ENCODE results near the gene CAB39L.

CAB39L gene

DNA sequence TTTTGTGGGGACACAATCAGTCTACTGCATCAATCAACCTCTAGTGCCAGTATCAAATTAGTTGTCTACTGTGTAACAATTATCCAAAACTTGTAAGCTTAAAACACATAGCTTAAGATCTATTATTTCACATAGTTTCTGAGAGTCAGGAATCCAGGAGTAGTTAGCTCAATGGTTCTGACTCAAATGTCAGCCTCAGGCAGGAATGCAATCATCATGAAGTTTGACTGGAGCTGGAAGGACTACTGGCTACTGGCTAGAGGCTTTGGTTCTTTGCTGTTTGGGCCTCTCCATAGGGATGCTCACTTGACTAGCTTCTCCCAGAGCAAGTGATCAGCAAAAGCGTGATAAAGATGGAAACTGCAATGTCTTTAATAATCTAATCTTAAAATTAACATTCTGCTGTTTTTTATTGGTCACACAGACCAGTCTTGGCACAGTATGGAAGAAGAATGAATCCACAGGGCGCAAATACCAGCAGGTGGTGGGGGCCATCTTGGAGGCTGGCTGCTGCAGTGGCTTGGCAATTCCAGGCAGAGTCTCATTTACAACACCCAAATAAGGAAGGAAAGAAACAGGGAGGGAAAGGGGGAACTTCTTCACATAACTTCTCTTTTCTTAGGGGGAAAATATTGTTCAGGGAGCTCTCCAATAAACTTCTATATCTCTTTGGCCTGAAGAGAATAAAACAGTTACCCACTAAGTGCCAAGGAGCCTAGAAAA, 15.7 kb downstream of the CAB39L start:
- Mint-ChIP-seq H3K4me3 (no peak overlapping the region), H3K27me3 (ENCODE audit: low read depth) (no peaks in the 10 kb centered on the region), H3K27ac (no peak overlapping the region), H3K36me3 (ENCODE audit: low read depth) (no peaks in the 10 kb centered on the region), H3K4me1 (ENCODE audit: low read depth) (no peaks in the 10 kb centered on the region), H3K9me3 (no peaks in the 10 kb centered on the region)
- no peak for DNase-seq (ENCODE audit: low spot score)

DNA sequence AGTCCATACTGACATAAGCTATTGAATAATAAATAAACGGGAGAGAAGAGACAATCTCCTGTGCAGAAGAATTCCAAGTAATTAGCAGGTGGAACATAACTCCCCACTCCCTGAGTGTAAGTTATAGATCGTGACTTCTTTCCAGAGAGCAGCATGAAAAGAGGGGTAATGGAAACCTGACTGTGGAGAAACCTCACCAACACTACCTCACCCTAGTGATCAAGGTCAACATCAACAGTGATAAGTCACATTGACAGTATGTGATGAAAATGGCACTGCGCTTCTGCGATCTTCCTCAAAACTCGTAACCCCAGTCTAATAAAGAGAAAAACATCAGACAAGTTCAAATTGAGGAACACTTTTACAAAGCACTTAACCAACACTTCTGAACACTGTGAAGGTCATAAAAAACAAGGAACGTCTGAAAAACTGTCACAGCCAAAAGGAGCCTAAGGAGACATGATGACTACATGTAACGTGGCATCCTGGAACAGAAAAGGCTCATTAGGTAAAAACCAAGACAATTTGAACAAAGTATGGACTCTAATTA, 19.8 kb downstream of the CAB39L start:
- H3K36me3 Mint-ChIP-seq (ENCODE audit: low read depth) = no peaks in the 10 kb centered on the region
- H3K27ac Mint-ChIP-seq = no peak overlapping the region
- H3K27me3 Mint-ChIP-seq (ENCODE audit: low read depth) = no peaks in the 10 kb centered on the region
- no peak overlapping the region for H3K4me3 Mint-ChIP-seq
- H3K4me1 Mint-ChIP-seq (ENCODE audit: low read depth) = no peaks in the 10 kb centered on the region
- no peaks in the 10 kb centered on the region for H3K9me3 Mint-ChIP-seq
- DNase-seq (ENCODE audit: low spot score) = no peak

DNA sequence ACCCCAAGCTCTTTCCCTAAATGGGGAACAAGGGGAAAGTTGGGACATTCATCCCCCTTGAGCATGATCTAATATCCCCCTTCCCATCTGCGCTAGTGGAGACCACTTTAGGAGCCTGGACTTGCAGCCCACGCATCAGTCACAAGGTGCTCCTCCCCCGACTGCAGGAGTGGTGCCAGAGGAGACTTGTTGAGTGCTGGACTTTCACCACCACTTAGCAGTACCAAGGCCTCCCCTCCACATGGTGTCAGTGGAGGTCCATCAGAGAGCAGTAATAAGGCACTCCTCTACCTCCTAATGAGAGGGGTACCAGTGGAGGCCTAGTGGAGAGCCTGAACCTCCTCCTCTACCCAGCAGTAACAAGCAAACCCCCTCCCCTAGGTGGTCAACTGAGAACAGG, 22.5 kb downstream of the CAB39L start:
- Mint-ChIP-seq H3K36me3 (ENCODE audit: low read depth) (no peaks in the 10 kb centered on the region), H3K27ac (no peak overlapping the region), H3K4me1 (ENCODE audit: low read depth) (no peaks in the 10 kb centered on the region), H3K9me3 (no peaks in the 10 kb centered on the region), H3K4me3 (no peak overlapping the region), H3K27me3 (ENCODE audit: low read depth) (no peaks in the 10 kb centered on the region)
- no peak for DNase-seq (ENCODE audit: low spot score)

DNA sequence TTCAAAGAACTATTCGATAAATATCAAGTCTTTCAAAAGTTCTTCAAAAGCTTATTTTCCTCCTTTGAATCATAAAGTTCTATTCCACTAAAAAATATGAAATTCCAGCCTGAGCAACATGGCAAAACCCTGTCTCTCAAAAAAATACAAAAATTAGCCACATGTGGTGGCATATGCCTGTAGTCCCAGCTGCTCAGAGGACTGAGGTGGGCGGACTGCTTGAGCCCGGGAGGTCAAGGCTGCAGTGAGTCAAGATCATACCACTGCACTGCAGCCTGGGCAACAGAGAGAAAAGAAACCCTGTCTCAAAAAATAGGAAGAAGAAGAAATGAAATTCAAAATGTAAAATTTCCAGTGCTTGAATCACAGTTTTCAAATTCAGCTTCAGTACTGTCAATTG, 24.6 kb downstream of the CAB39L start:
- H3K27me3 Mint-ChIP-seq (ENCODE audit: low read depth) = no peaks in the 10 kb centered on the region
- H3K4me3 Mint-ChIP-seq = no peak overlapping the region
- no peaks in the 10 kb centered on the region for H3K9me3 Mint-ChIP-seq
- no peaks in the 10 kb centered on the region for H3K4me1 Mint-ChIP-seq (ENCODE audit: low read depth)
- no peak for DNase-seq (ENCODE audit: low spot score)
- no peak overlapping the region for H3K27ac Mint-ChIP-seq
- no peaks in the 10 kb centered on the region for H3K36me3 Mint-ChIP-seq (ENCODE audit: low read depth)

DNA sequence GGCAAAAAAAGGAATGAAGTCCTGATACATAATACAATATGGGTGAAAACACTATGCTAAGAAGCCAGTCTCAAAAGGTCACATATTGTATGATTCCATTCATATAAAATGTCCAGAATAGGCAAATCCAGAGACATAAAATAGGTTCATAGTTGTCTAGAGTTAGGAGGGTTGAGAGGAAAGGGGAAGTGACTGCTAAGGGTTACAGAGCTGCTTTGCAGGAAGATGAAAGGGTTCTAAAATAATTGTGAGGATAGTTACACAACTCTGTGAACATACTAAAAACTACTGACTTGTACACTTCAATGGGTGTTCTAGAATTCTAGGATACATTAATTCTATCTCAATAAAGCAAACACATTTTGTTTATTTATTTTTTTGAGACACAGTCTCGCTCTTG, 25.7 kb downstream of the CAB39L start:
- Mint-ChIP-seq H3K36me3 (ENCODE audit: low read depth) (no peaks in the 10 kb centered on the region), H3K4me1 (ENCODE audit: low read depth) (no peaks in the 10 kb centered on the region), H3K27ac (no peak overlapping the region), H3K9me3 (no peaks in the 10 kb centered on the region), H3K27me3 (ENCODE audit: low read depth) (no peaks in the 10 kb centered on the region), H3K4me3 (no peak overlapping the region)
- no peak for DNase-seq (ENCODE audit: low spot score)

DNA sequence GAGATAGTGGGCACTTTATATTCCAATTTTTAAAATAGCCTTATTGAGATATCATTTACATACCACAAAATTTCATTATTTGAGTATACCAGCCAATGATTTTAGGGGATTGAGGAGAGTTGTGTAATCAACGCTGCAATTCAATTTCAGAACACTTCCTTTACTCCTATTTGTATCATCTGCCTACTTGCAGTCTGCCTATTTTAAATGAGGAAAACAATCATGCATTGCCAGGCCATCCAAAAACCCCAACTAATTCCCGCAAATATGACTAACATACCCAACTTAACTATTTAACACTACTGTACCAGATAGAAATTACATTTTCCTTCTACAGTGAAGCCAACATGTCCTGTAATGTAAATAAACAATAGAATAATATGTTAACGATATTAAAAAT, 26.7 kb downstream of the CAB39L start:
- Mint-ChIP-seq H3K4me1 (ENCODE audit: low read depth) (no peaks in the 10 kb centered on the region), H3K36me3 (ENCODE audit: low read depth) (no peaks in the 10 kb centered on the region), H3K27ac (no peak overlapping the region), H3K4me3 (no peak overlapping the region), H3K27me3 (ENCODE audit: low read depth) (peaks cover 2% of the 10 kb centered on the region), H3K9me3 (no peaks in the 10 kb centered on the region)
- DNase-seq (ENCODE audit: low spot score) = no peak

DNA sequence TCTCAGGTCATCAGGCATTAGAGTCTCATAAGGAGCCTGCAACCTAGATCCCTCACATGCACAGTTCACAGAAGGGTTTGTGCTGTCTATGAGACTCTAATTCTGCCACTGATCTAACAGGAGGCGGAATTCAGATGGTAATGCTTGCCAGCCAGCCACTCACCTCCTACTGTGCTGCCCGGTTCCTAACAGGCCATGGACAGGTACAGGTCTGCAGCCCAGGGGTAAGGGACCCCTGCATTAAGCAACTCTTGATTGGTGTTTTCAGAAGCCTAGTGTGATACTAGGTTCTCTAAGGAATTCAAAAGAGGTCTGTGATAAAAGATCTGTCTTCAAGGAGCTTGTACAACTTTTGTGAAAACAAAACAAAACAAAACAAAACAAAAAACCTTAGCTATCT, 31.1 kb downstream of the CAB39L start:
- no peak for DNase-seq (ENCODE audit: low spot score)
- Mint-ChIP-seq H3K36me3 (ENCODE audit: low read depth) (no peaks in the 10 kb centered on the region), H3K27ac (no peak overlapping the region), H3K9me3 (no peaks in the 10 kb centered on the region), H3K4me3 (no peak overlapping the region), H3K4me1 (ENCODE audit: low read depth) (no peaks in the 10 kb centered on the region), H3K27me3 (ENCODE audit: low read depth) (peaks cover 6% of the 10 kb centered on the region)

DNA sequence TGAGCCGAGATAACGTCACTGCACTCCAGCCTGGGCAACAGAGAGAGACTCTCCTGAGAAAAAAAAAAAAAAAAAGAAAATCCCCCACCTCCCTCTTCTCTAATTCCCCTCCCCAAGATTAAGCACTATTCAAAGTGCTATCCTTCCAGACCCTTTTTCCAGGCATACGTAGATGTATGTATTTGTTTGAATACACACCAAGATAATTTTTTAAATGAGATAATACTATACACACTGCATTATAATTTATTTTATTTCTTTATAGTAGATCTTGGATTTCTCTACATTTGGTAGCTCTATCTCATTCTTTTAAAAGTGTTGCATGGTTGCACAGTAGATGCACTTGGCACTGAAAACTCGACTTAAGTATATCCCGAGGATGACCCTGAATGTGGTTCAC, 32.5 kb downstream of the CAB39L start:
- Mint-ChIP-seq H3K4me1 (ENCODE audit: low read depth) (no peaks in the 10 kb centered on the region), H3K9me3 (no peaks in the 10 kb centered on the region)

DNA sequence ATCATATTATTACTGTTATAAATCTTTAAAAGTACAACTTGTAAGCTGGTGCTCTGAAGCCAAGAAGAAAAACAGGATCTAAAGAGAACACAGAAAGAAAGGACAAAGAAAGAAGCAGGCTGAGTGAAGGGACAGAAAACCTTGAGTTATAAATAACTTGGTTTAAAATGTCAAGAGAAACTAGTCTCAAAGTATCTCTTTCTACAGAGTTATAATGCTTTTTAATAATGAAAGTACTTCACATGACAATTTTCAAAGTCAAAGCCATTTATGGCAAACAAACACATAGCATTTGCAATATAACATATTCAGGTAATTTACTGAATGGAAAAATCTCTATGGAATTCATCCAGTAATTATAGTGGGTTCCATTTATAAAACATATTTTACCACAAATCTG, 33.4 kb downstream of the CAB39L start:
- Mint-ChIP-seq H3K36me3 (ENCODE audit: low read depth) (no peaks in the 10 kb centered on the region), H3K4me1 (ENCODE audit: low read depth) (no peaks in the 10 kb centered on the region), H3K27me3 (ENCODE audit: low read depth) (peaks cover 6% of the 10 kb centered on the region), H3K4me3 (no peak overlapping the region), H3K9me3 (peaks cover 4% of the 10 kb centered on the region), H3K27ac (no peak overlapping the region)
- no peak for DNase-seq (ENCODE audit: low spot score)

More for the DNA sequence above, 32.5 kb downstream of the CAB39L start:
- DNase-seq (ENCODE audit: low spot score) = no peak
- no peak overlapping the region for H3K27ac Mint-ChIP-seq
- peaks cover 6% of the 10 kb centered on the region for H3K27me3 Mint-ChIP-seq (ENCODE audit: low read depth)
- H3K36me3 Mint-ChIP-seq (ENCODE audit: low read depth) = no peaks in the 10 kb centered on the region
- H3K4me3 Mint-ChIP-seq = no peak overlapping the region

DNA sequence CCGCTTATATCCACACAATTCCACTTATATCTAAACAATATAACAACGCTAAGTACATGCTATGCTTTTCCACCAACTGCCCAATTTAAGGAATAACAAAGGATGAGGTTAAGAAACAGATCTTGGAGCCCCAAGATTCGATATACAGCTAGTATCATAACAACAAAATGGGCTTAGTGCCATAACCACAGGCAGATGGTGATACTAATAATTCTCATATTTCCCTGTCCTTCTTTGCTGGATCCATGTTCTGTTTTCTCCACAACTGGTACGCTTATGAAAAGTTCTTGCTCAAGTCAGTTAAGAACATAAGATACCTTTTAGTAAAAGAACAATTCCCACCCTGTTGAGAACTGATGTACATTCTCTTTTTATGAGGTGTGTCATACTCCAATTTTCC, 33.9 kb downstream of the CAB39L start:
- Mint-ChIP-seq H3K4me3 (no peak overlapping the region), H3K27me3 (ENCODE audit: low read depth) (peaks cover 6% of the 10 kb centered on the region), H3K27ac (no peak overlapping the region), H3K36me3 (ENCODE audit: low read depth) (peaks cover under 1% of the 10 kb centered on the region), H3K4me1 (ENCODE audit: low read depth) (no peaks in the 10 kb centered on the region), H3K9me3 (peaks cover 8% of the 10 kb centered on the region)
- no peak for DNase-seq (ENCODE audit: low spot score)

DNA sequence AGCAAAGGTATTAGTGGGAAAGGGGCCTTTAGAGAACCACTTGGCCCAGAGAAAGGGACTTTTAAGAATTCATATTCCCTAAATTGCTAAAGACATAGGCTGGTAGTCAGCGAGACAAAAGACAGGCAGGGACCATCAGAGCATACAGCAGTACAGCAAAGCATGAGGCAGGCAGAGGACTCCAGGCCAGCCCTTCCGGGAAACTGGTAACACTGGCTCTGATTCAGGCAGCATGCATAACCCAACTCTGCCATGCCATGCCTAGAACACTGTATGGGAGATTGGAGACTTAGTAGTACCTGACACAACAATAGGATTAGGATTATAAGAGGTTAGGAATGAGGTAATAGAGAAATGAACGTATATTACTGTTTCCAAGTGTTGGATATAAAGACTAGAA, 34.9 kb downstream of the CAB39L start:
- H3K4me1 Mint-ChIP-seq (ENCODE audit: low read depth) = no peaks in the 10 kb centered on the region
- DNase-seq (ENCODE audit: low spot score) = no peak
- H3K9me3 Mint-ChIP-seq = peaks cover 18% of the 10 kb centered on the region
- H3K36me3 Mint-ChIP-seq (ENCODE audit: low read depth) = peaks cover 4% of the 10 kb centered on the region
- no peak overlapping the region for H3K27ac Mint-ChIP-seq
- H3K4me3 Mint-ChIP-seq = no peak overlapping the region
- H3K27me3 Mint-ChIP-seq (ENCODE audit: low read depth) = peaks cover 6% of the 10 kb centered on the region

DNA sequence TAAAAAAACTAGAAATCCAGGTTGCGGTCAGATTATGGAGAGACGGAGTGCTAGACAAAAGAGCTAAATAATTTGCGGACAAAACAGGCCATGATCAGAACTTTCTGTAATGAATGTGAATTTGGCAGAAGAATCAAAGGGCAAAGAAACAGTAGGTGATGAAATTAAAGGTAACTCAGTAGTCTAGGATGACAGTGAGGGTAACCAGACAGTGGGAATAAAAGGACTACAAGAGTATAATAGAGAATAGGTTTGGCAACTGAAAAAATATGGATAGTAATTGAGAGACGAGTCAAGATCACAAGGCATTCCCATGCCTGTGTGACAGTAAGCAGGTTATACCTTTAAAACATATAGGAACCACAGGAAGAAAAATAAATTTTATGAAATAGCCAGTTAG, 35.9 kb downstream of the CAB39L start:
- Mint-ChIP-seq H3K9me3 (peaks cover 24% of the 10 kb centered on the region), H3K4me1 (ENCODE audit: low read depth) (no peaks in the 10 kb centered on the region), H3K4me3 (no peak overlapping the region), H3K36me3 (ENCODE audit: low read depth) (peaks cover 6% of the 10 kb centered on the region), H3K27me3 (ENCODE audit: low read depth) (peaks cover 5% of the 10 kb centered on the region), H3K27ac (no peak overlapping the region)
- no peak for DNase-seq (ENCODE audit: low spot score)

DNA sequence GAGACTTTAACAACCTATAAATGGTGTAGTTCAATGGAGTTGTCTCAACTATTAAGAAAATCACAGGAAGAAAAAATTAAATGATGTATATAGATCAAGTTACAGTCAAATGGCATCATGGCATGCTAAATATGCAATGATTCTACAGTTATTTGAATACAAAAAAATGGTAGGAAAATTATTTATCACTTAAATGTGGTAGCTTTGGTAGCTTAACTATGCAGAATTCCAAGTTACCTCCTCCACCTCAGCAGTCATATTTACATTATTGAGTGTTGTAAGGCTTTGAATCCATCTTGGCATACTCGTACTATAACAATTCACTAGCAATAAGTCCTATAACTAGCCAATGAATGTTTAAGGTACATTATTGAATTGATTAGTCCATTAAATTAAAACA, 36.8 kb downstream of the CAB39L start:
- no peak overlapping the region for H3K27ac Mint-ChIP-seq
- H3K4me3 Mint-ChIP-seq = no peak overlapping the region
- H3K9me3 Mint-ChIP-seq = peaks cover 24% of the 10 kb centered on the region
- no peaks in the 10 kb centered on the region for H3K4me1 Mint-ChIP-seq (ENCODE audit: low read depth)
- peaks cover 6% of the 10 kb centered on the region for H3K36me3 Mint-ChIP-seq (ENCODE audit: low read depth)
- H3K27me3 Mint-ChIP-seq (ENCODE audit: low read depth) = peaks cover 4% of the 10 kb centered on the region
- DNase-seq (ENCODE audit: low spot score) = no peak

DNA sequence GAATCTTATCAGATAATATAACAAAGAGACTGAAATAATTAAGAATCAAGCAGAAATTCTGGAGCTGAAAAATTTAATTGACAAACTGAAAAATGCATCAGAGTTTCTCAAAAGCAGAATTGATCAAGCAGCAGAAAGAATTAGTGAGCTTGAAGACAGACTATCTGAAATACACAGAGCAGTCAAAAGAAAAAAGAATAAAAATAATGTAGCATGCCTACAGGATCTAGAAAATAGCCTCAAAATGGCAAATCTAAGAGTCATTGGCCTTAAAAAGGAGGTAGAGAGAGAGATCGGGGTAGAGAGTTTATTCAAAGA, 39.2 kb downstream of the CAB39L start:
- Mint-ChIP-seq H3K36me3 (ENCODE audit: low read depth) (peaks cover 6% of the 10 kb centered on the region), H3K4me3 (no peak overlapping the region), H3K27me3 (ENCODE audit: low read depth) (peaks cover 4% of the 10 kb centered on the region), H3K4me1 (ENCODE audit: low read depth) (no peaks in the 10 kb centered on the region), H3K9me3 (peaks cover 24% of the 10 kb centered on the region), H3K27ac (no peak overlapping the region)
- no peak for DNase-seq (ENCODE audit: low spot score)

All from T-helper 2 cell treated with Interferon-gamma antibody and Interleukin-4, amounts not matched to agents 5 μg/mL and 100 μg/mL, for 36 hours (primary cell).